Parathyroid adenoma (tissue), 2 donors: ENCODE measurements around the gene DPH5.

Experiments
- H2AFZ ChIP-seq: fragments of 300-600 bp; sonication (generic); one replicate; pipeline ENCODE4 v1.7.0; 2017; ENCODE audit warnings: antibody characterized with exemption, mild to moderate bottlenecking
- H3K27ac ChIP-seq: fragments of 300-600 bp; sonication (generic); one replicate; pipeline ENCODE4 v1.7.0; 2017
- H3K27me3 ChIP-seq: fragments of 300-600 bp; sonication (generic); one replicate; pipeline ENCODE4 v1.7.0; 2017; ENCODE audit warnings: low read length; ENCODE audit not compliant: control insufficient read depth, insufficient read depth
- H3K36me3 ChIP-seq: fragments of 300-600 bp; sonication (generic); one replicate; pipeline ENCODE4 v1.7.0; 2017; ENCODE audit warnings: low read length; ENCODE audit not compliant: control insufficient read depth, insufficient read depth
- H3K4me1 ChIP-seq: fragments of 300-600 bp; sonication (generic); one replicate; pipeline ENCODE4 v1.7.0; 2017; ENCODE audit warnings: control low read depth
- H3K4me2 ChIP-seq: fragments of 300-600 bp; sonication (generic); one replicate; pipeline ENCODE4 v1.7.0; 2017; ENCODE audit warnings: low read length
- H3K4me3 ChIP-seq: fragments of 300-600 bp; sonication (generic); one replicate; pipeline ENCODE4 v1.7.0; 2017; ENCODE audit warnings: low read depth, low read length
- H3K79me2 ChIP-seq: fragments of 300-600 bp; sonication (generic); one replicate; pipeline ENCODE4 v1.7.0; 2017; ENCODE audit warnings: control low read depth
- H3K9ac ChIP-seq: fragments of 300-600 bp; sonication (generic); one replicate; pipeline ENCODE4 v1.7.0; 2017; ENCODE audit warnings: mild to moderate bottlenecking
- H3K9me3 ChIP-seq: fragments of 300-600 bp; sonication (generic); one replicate; pipeline ENCODE4 v1.7.0; 2017; ENCODE audit warnings: low read length; ENCODE audit not compliant: control insufficient read depth
- TF ChIP-seq, protein P1 (sequence below): fragments of 300-600 bp; sonication (generic); IDR thresholded peaks from one replicate; pipeline ENCODE4 v1.7.0; 2017; ENCODE audit warnings: antibody characterized with exemption, mild to moderate bottlenecking
- donor health status: primary hyperparathyroidism.

Gene DPH5

DNA sequence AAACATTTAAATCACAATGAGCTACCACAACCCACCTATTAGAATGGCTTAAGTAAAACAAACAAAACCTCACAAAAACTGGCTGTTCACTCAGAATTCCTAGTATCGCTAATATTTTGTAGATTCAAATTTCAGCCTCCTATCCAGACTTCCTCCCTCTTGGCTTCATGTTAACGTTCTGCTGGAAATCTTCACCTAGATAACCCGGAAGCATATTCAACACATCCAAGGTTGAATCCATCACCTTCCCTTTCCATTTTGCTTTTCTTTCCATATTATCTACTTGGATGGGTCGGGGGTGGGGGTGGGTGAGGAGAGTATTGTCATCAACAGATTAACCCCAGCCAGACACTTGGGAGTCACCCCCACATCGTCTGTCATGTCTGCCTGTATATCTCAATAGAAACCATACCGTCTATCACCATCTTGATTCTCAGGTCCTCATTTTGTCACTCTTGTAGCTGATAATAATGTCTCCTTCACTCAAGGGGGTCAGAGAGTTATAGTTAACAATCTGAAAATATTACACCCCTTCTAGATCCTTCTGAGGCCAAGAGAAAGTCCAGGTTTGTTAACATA lies 1.7 kb upstream of the DPH5 start:
- Histone ChIP-seq H3K9ac (no peak overlapping the region), H3K4me1 (no peaks in the 10 kb centered on the region), H2AFZ (no peak overlapping the region), H3K79me2 (no peaks in the 10 kb centered on the region), H3K27ac (no peak overlapping the region), H3K27me3 (no peaks in the 10 kb centered on the region), H3K36me3 (no peaks in the 10 kb centered on the region), H3K4me2 (no peak overlapping the region), H3K9me3 (no peaks in the 10 kb centered on the region), H3K4me3 (no peak overlapping the region)
- TF ChIP-seq, protein P1, sequence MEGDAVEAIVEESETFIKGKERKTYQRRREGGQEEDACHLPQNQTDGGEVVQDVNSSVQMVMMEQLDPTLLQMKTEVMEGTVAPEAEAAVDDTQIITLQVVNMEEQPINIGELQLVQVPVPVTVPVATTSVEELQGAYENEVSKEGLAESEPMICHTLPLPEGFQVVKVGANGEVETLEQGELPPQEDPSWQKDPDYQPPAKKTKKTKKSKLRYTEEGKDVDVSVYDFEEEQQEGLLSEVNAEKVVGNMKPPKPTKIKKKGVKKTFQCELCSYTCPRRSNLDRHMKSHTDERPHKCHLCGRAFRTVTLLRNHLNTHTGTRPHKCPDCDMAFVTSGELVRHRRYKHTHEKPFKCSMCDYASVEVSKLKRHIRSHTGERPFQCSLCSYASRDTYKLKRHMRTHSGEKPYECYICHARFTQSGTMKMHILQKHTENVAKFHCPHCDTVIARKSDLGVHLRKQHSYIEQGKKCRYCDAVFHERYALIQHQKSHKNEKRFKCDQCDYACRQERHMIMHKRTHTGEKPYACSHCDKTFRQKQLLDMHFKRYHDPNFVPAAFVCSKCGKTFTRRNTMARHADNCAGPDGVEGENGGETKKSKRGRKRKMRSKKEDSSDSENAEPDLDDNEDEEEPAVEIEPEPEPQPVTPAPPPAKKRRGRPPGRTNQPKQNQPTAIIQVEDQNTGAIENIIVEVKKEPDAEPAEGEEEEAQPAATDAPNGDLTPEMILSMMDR, result no peak

DNA sequence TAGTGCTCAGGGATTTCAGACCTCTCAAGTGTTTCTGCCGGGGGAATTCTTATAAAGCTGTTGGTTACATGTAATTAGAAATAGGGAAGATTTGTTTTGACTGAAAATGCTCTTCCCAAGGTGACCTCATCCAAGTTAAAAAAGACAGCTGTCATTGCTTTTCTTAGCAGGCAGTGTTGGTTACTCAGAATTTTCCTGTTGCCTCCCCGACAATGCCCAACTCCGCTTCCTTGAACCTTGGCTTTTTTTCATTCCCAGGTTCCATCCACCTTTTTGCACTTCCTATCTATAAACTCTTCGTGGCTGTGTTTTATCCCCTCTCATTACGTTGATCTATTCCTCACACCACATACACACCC lies 825 bp upstream of the DPH5 start:
- Histone ChIP-seq H3K4me3 (peak overlapping the region; percentile 76), H3K36me3 (no peaks in the 10 kb centered on the region), H3K27ac (peak overlapping the region; percentile 73), H3K27me3 (no peaks in the 10 kb centered on the region), H3K9ac (no peak overlapping the region), H2AFZ (peak overlapping the region; percentile 92), H3K79me2 (no peaks in the 10 kb centered on the region), H3K4me1 (no peaks in the 10 kb centered on the region), H3K9me3 (no peaks in the 10 kb centered on the region), H3K4me2 (peak overlapping the region; percentile 63)
- TF ChIP-seq, protein P1, result no peak

DNA sequence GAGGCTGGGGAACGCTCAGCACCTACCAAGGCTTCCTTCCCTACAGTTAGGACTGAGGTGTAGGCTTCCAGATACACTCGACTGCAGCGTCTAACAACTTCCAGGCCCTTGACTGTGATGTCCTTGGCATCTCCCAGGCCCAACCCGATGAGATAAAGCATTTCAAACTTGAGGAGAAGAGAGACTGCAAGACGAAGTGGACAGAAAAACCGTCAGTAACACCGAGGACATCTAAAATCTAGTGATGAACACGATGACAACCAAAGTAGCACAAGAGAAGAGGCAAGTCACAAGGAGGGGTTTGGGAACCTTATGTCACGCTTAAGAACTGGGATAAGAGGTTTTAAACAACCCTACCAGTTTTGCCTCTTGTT lies 314 bp downstream of the DPH5 start:
- Histone ChIP-seq H2AFZ (peak overlapping the region; percentile 92), H3K4me2 (peak overlapping the region; percentile 63), H3K79me2 (no peaks in the 10 kb centered on the region), H3K9me3 (no peaks in the 10 kb centered on the region), H3K4me3 (peak overlapping the region; percentile 76), H3K4me1 (no peaks in the 10 kb centered on the region), H3K27ac (peak overlapping the region; percentile 73), H3K36me3 (no peaks in the 10 kb centered on the region), H3K9ac (peak overlapping the region; percentile 8), H3K27me3 (no peaks in the 10 kb centered on the region)
- TF ChIP-seq, protein P1, result no peak

DNA sequence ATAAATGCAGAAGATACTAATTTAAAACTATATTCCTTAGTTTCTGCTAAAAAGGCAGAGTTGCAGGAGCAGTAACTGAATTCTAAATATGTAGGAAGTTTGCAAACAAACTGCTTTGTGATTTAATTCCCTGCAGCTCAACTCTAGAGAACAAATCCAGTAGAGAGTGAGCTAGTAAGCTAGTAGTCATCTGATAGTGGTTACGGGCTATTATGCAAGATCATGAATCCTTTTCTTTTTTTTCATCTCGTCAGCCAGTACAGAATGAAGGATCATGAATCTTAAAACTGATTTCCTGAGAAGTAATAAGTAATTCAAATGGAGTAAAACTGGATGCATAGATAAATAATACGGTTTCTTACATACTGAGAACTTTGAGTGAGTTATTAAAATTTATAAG lies 3.3 kb downstream of the DPH5 start:
- Histone ChIP-seq H3K36me3 (no peaks in the 10 kb centered on the region), H3K27me3 (no peaks in the 10 kb centered on the region), H3K4me3 (no peak overlapping the region), H3K4me1 (no peaks in the 10 kb centered on the region), H3K79me2 (no peaks in the 10 kb centered on the region), H3K4me2 (no peak overlapping the region), H2AFZ (no peak overlapping the region), H3K9me3 (no peaks in the 10 kb centered on the region), H3K9ac (no peak overlapping the region), H3K27ac (no peak overlapping the region)
- TF ChIP-seq, protein P1, result no peak

DNA sequence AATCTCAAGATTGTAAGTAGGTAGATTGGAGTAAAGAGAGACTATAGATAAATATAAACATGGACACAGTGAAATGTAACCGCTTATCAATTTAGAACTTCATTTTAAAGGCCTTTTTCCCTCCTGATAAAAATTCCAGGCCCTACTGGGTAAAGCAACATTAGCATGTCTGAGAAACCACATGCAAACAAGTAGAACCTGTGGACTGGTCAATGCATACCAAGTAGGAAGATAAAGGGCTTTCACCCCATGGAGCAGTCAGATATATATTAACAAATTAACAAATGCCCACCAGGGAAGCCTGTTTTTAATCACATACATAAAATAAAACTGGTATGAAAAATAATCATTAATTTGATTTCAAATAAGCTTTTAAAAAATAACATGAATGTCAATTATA lies 8.1 kb downstream of the DPH5 start:
- Histone ChIP-seq H2AFZ (no peak overlapping the region), H3K27ac (no peak overlapping the region), H3K36me3 (no peaks in the 10 kb centered on the region), H3K79me2 (no peaks in the 10 kb centered on the region), H3K9ac (no peak overlapping the region), H3K4me2 (no peak overlapping the region), H3K9me3 (no peaks in the 10 kb centered on the region), H3K4me3 (no peak overlapping the region), H3K4me1 (no peaks in the 10 kb centered on the region), H3K27me3 (no peaks in the 10 kb centered on the region)
- TF ChIP-seq, protein P1, result no peak
